Globus pallidus (tissue), 1 donor: ENCODE measurements around the gene CDC7.
"Not testable (repeated sequence)": the region's sequence is repeated elsewhere in the genome, so short reads cannot be mapped to it uniquely, and the experiment has no call there.

Experiments
- DNase-seq: peaks from one replicate; pipeline ENCODE4 v3.0.0-alpha.2; 2015; ENCODE audit warnings: low spot score

Gene CDC7

DNA sequence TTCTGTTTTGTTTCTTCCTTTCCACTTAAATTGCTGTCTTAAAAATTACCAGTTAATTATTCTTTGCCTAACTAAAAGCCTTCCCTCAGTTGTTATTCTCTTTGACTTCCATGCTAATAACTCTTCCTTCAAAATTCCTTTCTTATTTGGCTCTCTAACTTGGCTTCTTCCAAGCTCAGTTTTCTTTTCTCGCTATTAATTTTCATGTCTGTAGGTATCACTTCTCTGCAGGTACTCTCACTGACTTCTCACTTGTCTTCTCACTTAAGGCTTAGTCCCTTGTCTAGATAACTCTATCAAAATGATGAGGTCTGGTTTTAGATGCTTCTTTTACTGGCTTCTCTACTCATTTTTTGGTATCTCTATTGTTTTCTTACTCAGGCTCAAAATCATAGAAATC is 10.1 kb downstream of the CDC7 start:
- no peak for DNase-seq

GRCh38 chr1:91511386-91511785 is 10.7 kb downstream of the CDC7 start:
- DNase-seq = peak; percentile 16

DNA sequence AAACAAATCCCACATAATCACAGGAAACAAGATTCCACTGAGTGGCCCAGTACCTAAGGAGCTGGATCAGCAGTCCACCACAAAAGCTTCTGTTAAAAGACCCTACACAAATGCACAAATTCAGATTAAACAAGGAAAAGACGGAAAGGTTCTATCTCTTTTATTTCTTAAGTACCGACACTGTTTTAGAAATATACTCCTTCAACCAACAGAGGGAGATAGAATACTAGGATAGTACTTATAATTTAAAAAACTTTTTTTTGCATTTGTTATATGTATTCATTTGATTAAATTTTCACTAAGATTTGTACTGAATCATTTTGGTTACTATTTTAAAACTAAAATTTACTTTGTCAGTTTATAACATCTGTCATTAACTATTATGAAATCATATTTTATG is 12.5 kb downstream of the CDC7 start:
- no peak for DNase-seq

- DNase-seq = no peak
These were observed 13.1 kb downstream of the CDC7 start for GRCh38 chr1:91513706-91514105.

- DNase-seq = no peak
These were observed 15.3 kb downstream of the CDC7 start for GRCh38 chr1:91515994-91516393.

- not testable (repeated sequence) for DNase-seq
These were observed 16.0 kb downstream of the CDC7 start for GRCh38 chr1:91516605-91517004.

DNA sequence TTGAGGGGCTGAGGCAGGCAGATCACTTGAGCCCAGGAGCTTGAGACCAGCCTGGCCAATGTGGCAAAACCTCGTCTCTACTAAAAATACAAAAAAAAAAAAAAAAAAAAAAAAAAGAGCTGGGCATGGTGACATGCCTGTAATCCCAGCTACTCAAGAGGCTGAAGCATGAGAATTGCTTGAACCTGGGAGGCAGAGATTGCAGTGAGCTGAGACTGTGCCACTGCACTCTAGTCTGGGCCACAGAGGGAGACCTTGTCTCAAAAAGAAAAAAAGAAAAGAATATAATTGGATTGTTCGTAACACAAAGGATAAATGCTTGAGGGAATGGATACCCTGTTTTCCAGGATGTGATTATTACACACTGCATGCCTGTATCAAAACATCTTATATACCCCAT is 18.5 kb downstream of the CDC7 start:
- not testable (repeated sequence) for DNase-seq

- no peak for DNase-seq
These were observed 20.4 kb downstream of the CDC7 start for GRCh38 chr1:91520942-91521507.

GRCh38 chr1:91523482-91523881 is 22.8 kb downstream of the CDC7 start:
- no peak for DNase-seq

DNA sequence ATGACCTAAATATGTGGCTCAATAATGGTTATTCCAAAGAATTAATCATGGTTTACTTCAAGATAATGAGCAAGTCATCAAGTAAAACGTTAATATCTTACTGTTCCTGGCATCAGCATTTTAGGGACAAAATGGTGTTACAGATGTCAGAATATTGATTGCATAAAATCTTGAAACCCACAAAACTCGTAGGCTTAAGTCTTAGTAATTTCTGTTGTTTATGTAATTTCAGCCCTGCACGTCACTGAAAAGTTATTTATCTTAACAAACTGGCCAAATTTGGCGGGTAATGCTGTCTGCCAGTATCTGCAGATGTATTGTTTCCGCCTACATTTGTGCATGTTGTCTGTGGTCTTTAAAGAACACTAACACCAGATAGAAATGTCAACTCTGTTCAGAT is 25.8 kb downstream of the CDC7 start:
- DNase-seq = no peak

- DNase-seq = no peak
These were observed 26.7 kb downstream of the CDC7 start for GRCh38 chr1:91527266-91527765.

GRCh38 chr1:91527781-91528180 is 27.1 kb downstream of the CDC7 start:
- no peak for DNase-seq

- no peak for DNase-seq
These were observed 29.2 kb downstream of the CDC7 start for GRCh38 chr1:91529856-91530255.

- DNase-seq = no peak
These were observed 32.8 kb downstream of the CDC7 start for GRCh38 chr1:91533361-91534024.

DNA sequence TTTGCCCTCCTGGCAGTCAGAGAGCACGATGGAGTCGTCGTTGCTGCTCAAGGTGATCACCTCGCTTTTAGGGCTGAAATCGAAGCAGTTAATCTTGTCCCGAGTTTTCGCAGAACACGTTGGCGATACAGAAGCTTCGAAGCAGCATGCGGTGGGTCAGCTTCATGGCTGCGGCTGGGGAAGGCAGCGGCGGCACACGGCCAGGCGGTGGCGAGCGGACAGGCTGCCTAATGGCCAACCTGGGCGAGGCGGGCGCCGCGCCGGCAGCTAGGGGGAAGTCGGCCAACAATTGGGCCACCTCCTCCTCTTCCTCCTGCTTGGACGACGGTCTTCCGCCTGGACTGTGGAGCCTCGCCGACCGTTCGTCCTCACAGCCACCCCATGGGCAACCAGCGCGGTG is 34.8 kb downstream of the CDC7 start:
- no peak for DNase-seq

GRCh38 chr1:91537281-91537986 is 36.8 kb downstream of the CDC7 start:
- DNase-seq = no peak

DNA sequence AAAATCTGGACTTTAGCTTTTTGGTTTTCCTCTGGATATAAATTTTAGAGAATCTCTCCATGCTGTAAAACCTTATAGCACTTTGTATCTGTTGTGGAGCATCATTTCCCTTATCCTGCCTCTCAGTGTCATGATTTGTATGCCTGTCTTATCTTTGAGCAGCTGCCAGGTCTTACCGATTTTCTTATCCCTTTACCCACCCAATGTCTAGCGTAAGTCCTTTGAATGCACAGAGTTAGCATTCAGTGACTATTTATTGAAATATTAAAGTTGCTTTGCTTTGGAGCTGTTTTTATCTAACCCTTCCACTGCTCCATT is 37.3 kb downstream of the CDC7 start:
- DNase-seq = no peak

DNA sequence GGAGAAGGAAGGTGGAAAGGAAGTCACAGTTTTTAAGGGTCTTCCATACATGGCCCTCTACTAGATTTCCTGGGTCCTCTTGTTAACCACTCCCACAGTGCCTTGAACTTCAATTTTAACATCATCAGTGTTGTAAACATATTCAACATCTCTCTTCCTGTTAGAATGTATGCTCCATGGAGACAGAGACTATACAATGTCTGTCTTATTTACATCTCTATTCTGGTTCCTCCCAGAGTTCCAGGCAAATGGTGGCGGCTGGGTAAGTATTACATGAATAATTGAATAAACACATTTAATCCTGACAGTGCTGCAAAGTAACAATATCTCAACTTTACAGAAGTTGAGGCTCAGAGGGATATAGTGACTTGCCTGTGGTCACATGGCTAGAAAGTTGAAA is 40.3 kb downstream of the CDC7 start:
- DNase-seq = no peak

GRCh38 chr1:91541918-91542533 is 41.4 kb downstream of the CDC7 start:
- no peak for DNase-seq

- DNase-seq = no peak
These were observed 45.1 kb downstream of the CDC7 start for GRCh38 chr1:91545506-91546300.

- no peak for DNase-seq
These were observed 45.6 kb downstream of the CDC7 start for GRCh38 chr1:91546301-91546581.

GRCh38 chr1:91546876-91547275 is 46.2 kb downstream of the CDC7 start:
- no peak for DNase-seq
